Upper lobe of left lung (tissue), 4 donors: ENCODE data around the gene PLXNA3.
"Not testable (repeated sequence)": the region's sequence is repeated elsewhere in the genome, so short reads cannot be mapped to it uniquely, and the experiment has no call there.

Experiments
- CTCF ChIP-seq, 6 experiments: fragments of 450-650 bp in 4 of 6; fragments of 200-600 bp in 2 of 6; sonication (generic) in 2 of 6; IDR thresholded peaks; one replicate each; pipeline ENCODE4 v1.5.1; 2016 to 2019; ENCODE audit warnings: antibody characterized with exemption in 6 of 6
- EP300 ChIP-seq, 4 donors: sonication (generic); formaldehyde crosslinking; IDR thresholded peaks; one replicate each; pipeline ENCODE4 v1.5.1; 2017; ENCODE audit warnings: antibody characterized with exemption in 4 of 4, control low read depth in 2 of 4

GRCh38 chrX:154496591-154497137 is 38.6 kb downstream of the PLXNA3 start:
- TF ChIP-seq CTCF, EP300 (IDR thresholded peaks at IDR 0.05): not testable (repeated sequence)
